IMR-90 (cell line): ENCODE measurements around the gene HENMT1. TPM values are rescaled to one million over a fixed set of nuclear protein-coding genes. Genes with fewer than 3 reads are reported as not detected.

Experiments used
- ATAC-seq: fragments of 200-7000 bp; cut with Tn5 transposase; 2 replicates; pipeline ENCODE4 v1.9.1; 2020; ENCODE audit warnings: low read depth, mild to moderate bottlenecking, moderate library complexity
- BruUV-seq: library from RNA; stranded (reverse); fragments of 400-500 nt; replicated peaks from 2 replicates; lab custom pipeline; 2021; lab: Mats Ljungman, UMichigan
- CTCF ChIA-PET: fragments of 300-600 bp; formaldehyde crosslinking; extraction: SDS; loops from one replicate; lab custom pipeline; 2021; ENCODE audit warnings: antibody characterized with exemption; lab: Yijun Ruan, JAX
- POLR2A ChIA-PET: fragments of 300-600 bp; sonication (Branson Sonifier 250); formaldehyde crosslinking; loops from one replicate; lab custom pipeline; 2022; ENCODE audit warnings: antibody characterized with exemption; ENCODE audit not compliant: unreplicated experiment; lab: Charles Lee
- DNase-seq: peaks from one replicate; pipeline ENCODE4 v3.0.0; 2013
- H2AFZ ChIP-seq: replicated peaks from 2 replicates; pipeline ENCODE3; 2013; ENCODE audit warnings: low read length, mild to moderate bottlenecking; ENCODE audit not compliant: poor library complexity
- H2AK5ac ChIP-seq: 2 replicates; pipeline ENCODE4 v1.6.1; 2013; ENCODE audit warnings: low read depth, low read length, inconsistent platforms
- H2AK9ac ChIP-seq: replicated peaks from 2 replicates; pipeline ENCODE3; 2013; ENCODE audit warnings: mild to moderate bottlenecking, low read depth, low read length, moderate library complexity; ENCODE audit not compliant: poor library complexity
- H2BK120ac ChIP-seq: 2 replicates; pipeline ENCODE4 v1.6.1; 2013; ENCODE audit warnings: low read depth, low read length, inconsistent platforms
- H2BK15ac ChIP-seq: 3 replicates; pipeline ENCODE4 v1.6.1; 2013; ENCODE audit warnings: low read depth, low read length, inconsistent platforms
- H2BK20ac ChIP-seq: 2 replicates; pipeline ENCODE4 v1.6.1; 2013; ENCODE audit warnings: low read depth, mild to moderate bottlenecking, inconsistent platforms, low read length, moderate library complexity
- H2BK5ac ChIP-seq: 2 replicates; pipeline ENCODE4 v1.6.1; 2013; ENCODE audit warnings: mild to moderate bottlenecking, low read depth, low read length, inconsistent platforms; ENCODE audit not compliant: poor library complexity, severe bottlenecking
- H3K14ac ChIP-seq: replicated peaks from 2 replicates; pipeline ENCODE4 v1.6.1; 2013; ENCODE audit warnings: low read depth, low read length, inconsistent platforms
- H3K18ac ChIP-seq: 2 replicates; pipeline ENCODE4 v1.6.1; 2013; ENCODE audit warnings: low read depth, low read length, control low read depth
- H3K23ac ChIP-seq: 2 replicates; pipeline ENCODE4 v1.6.1; 2013; ENCODE audit warnings: low read depth, low read length, inconsistent platforms
- H3K27ac ChIP-seq: 2 replicates; pipeline ENCODE4 v1.5.1; 2013; ENCODE audit warnings: mild to moderate bottlenecking, control low read depth, low read length; ENCODE audit not compliant: insufficient read depth
- H3K27me3 ChIP-seq: 2 replicates; pipeline ENCODE4 v1.6.1; 2013; ENCODE audit warnings: low read length; ENCODE audit not compliant: control insufficient read depth, insufficient read depth
- H3K36me3 ChIP-seq: 2 replicates; pipeline ENCODE4 v1.6.1; 2013; ENCODE audit warnings: low read length, mixed read lengths; ENCODE audit not compliant: control insufficient read depth, insufficient read depth
- H3K4ac ChIP-seq: 2 replicates; pipeline ENCODE4 v1.6.1; 2013; ENCODE audit warnings: low read depth, low read length, inconsistent platforms
- H3K4me1 ChIP-seq: 2 replicates; pipeline ENCODE4 v1.6.1; 2013; ENCODE audit warnings: low read length, mixed read lengths; ENCODE audit not compliant: control insufficient read depth, insufficient read depth
- H3K4me2 ChIP-seq: 2 replicates; pipeline ENCODE4 v1.6.1; 2013; ENCODE audit warnings: low read depth, mild to moderate bottlenecking, control low read depth, low read length, moderate library complexity
- H3K4me3 ChIP-seq: 2 replicates; pipeline ENCODE4 v1.5.1; 2013; ENCODE audit warnings: low read depth, mild to moderate bottlenecking, control low read depth, low read length, moderate library complexity; ENCODE audit not compliant: insufficient read depth
- H3K56ac ChIP-seq: 2 replicates; pipeline ENCODE4 v1.6.1; 2013; ENCODE audit warnings: low read length, inconsistent platforms; ENCODE audit not compliant: insufficient read depth; ENCODE audit errors: extremely low read depth
- H3K79me1 ChIP-seq, 2 experiments: 2 replicates each; pipeline ENCODE4 v1.6.1; 2013; ENCODE audit warnings: low read length in 2 of 2, inconsistent platforms in 1 of 2, low read depth in 1 of 2
- H3K9ac ChIP-seq: 2 replicates; pipeline ENCODE4 v1.6.1; 2013; ENCODE audit warnings: low read depth, low read length, control low read depth
- H3K9me1 ChIP-seq: 2 replicates; pipeline ENCODE4 v1.6.1; 2013; ENCODE audit warnings: low read length, inconsistent platforms; ENCODE audit not compliant: insufficient read depth
- H3K9me3 ChIP-seq: 2 replicates; pipeline ENCODE4 v1.6.1; 2013; ENCODE audit warnings: low read length; ENCODE audit not compliant: control insufficient read depth, insufficient read depth
- H4K20me1 ChIP-seq: 2 replicates; pipeline ENCODE4 v1.6.1; 2013; ENCODE audit warnings: low read length, inconsistent platforms; ENCODE audit not compliant: insufficient read depth
- H4K5ac ChIP-seq: 2 replicates; pipeline ENCODE4 v1.6.1; 2013; ENCODE audit warnings: mild to moderate bottlenecking, low read depth, low read length, control low read depth
- H4K8ac ChIP-seq, 2 experiments: 2 replicates each; pipeline ENCODE4 v1.6.1; 2013; ENCODE audit warnings: low read depth in 2 of 2, low read length in 2 of 2, control low read depth in 1 of 2, inconsistent platforms in 1 of 2
- H4K91ac ChIP-seq: 2 replicates; pipeline ENCODE4 v1.6.1; 2013; ENCODE audit warnings: low read depth, low read length, inconsistent platforms; ENCODE audit not compliant: insufficient read depth
- BHLHE40 ChIP-seq: fragments of 150-350 bp; IDR thresholded peaks from 2 replicates; pipeline ENCODE4 v1.6.1; 2016; ENCODE audit warnings: mild to moderate bottlenecking, low read depth, low read length
- CEBPB ChIP-seq: IDR thresholded peaks from 2 replicates; pipeline ENCODE4 v1.6.1; 2012; ENCODE audit warnings: low read depth, low read length, improper control_type of control experiment
- CHD1 ChIP-seq: IDR thresholded peaks from 2 replicates; pipeline ENCODE4 v1.6.1; 2012; ENCODE audit warnings: low read depth, low read length, improper control_type of control experiment
- FOS ChIP-seq: fragments of 150-350 bp; IDR thresholded peaks from 2 replicates; pipeline ENCODE4 v1.6.1; 2016; ENCODE audit warnings: low read depth, low read length
- MAFK ChIP-seq: IDR thresholded peaks from 2 replicates; pipeline ENCODE4 v1.6.1; 2012; ENCODE audit warnings: low read depth, low read length, improper control_type of control experiment
- MAZ ChIP-seq: IDR thresholded peaks from 2 replicates; pipeline ENCODE4 v1.6.1; 2012; ENCODE audit warnings: low read depth, mild to moderate bottlenecking, low read length, improper control_type of control experiment, moderate library complexity, borderline replicate concordance
- MXI1 ChIP-seq: IDR thresholded peaks from 2 replicates; pipeline ENCODE4 v1.6.1; 2012; ENCODE audit warnings: low read depth, mild to moderate bottlenecking, low read length, moderate library complexity, borderline replicate concordance
- NFE2L2 ChIP-seq: fragments of 150-350 bp; IDR thresholded peaks from 2 replicates; pipeline ENCODE4 v1.6.1; 2016; ENCODE audit warnings: low read depth, mild to moderate bottlenecking, low read length
- POLR2A ChIP-seq: IDR thresholded peaks from 2 replicates; pipeline ENCODE4 v1.6.1; 2012; ENCODE audit warnings: mild to moderate bottlenecking, low read depth, low read length
- RCOR1 ChIP-seq: IDR thresholded peaks from 2 replicates; pipeline ENCODE4 v1.6.1; 2012; ENCODE audit warnings: mild to moderate bottlenecking, low read length, improper control_type of control experiment; ENCODE audit not compliant: insufficient replicate concordance
- RFX5 ChIP-seq: IDR thresholded peaks from 2 replicates; pipeline ENCODE4 v1.8.0; 2012; ENCODE audit warnings: low read depth, mild to moderate bottlenecking, low read length, moderate library complexity
- SMC3 ChIP-seq: fragments of 150-350 bp; IDR thresholded peaks from 2 replicates; pipeline ENCODE4 v1.6.1; 2016; ENCODE audit warnings: low read depth, mild to moderate bottlenecking, antibody characterized with exemption, low read length, moderate library complexity
- WGBS, 2 experiments: methylation state at CpG; one replicate each; pipeline versions ENCODE4 v1.1.5 to v1.1.7; 2013; ENCODE audit warnings: missing lambda C conversion rate in 2 of 2; ENCODE audit not compliant: insufficient read length in 1 of 2; ENCODE audit errors: extremely low coverage in 2 of 2; 5-methylcytosine and 5-hydroxymethylcytosine counted together
- dilution Hi-C: fragments of 300-500 bp; cut with HindIII; formaldehyde crosslinking; loops from one replicate; pipeline ENCODE4 v1.14.3; 2018; ENCODE audit warnings: low sequenced_read_pairs; ENCODE audit not compliant: unreplicated experiment
- in situ Hi-C: fragments of 300-500 bp; cut with MboI; formaldehyde crosslinking; loops from 3 replicates; pipeline ENCODE4 v1.14.3; 2019; ENCODE audit warnings: low sequenced_read_pairs, inconsistent platforms, mixed read lengths
- intact Hi-C: fragments of 100-400 bp; cut with micrococcal nuclease; formaldehyde crosslinking; loops from 2 replicates; pipeline ENCODE4 v1.10.0; 2022
- polyA plus RNA-seq, 3 experiments: library from polyadenylated mRNA; depleted of rRNA; stranded (reverse); fragments of >200 nt; gene quantifications; 2 replicates each; pipeline ENCODE4 v1.2.3, GENCODE V29; 2012; ENCODE audit warnings: low replicate concordance in 1 of 3
- total RNA-seq: library from RNA; depleted of rRNA; stranded (reverse); fragments of >200 nt; gene quantifications from 2 replicates; pipeline ENCODE4 v1.2.3, GENCODE V29; 2012
- TF ChIP-seq, protein P1 (sequence below): conservative IDR thresholded peaks from 2 replicates; pipeline ENCODE4 v1.5.1; 2012; ENCODE audit warnings: mild to moderate bottlenecking, low read depth, low read length, improper control_type of control experiment
- TF ChIP-seq, protein P2 (sequence below): fragments of 150-350 bp; IDR thresholded peaks from 2 replicates; pipeline ENCODE4 v1.6.1; 2017; ENCODE audit warnings: mild to moderate bottlenecking, antibody characterized with exemption, low read length, low read depth
- TF ChIP-seq, protein P3 (sequence below): fragments of 150-350 bp; IDR thresholded peaks from 2 replicates; pipeline ENCODE4 v1.6.1; 2016; ENCODE audit warnings: low read depth, mild to moderate bottlenecking, low read length, moderate library complexity, borderline replicate concordance

The HENMT1 gene
- total and polyA plus RNA-seq, 2 of the 4 experiments (the other 2 are of a cell fraction): 0.54 to 0.67 TPM

DNA sequence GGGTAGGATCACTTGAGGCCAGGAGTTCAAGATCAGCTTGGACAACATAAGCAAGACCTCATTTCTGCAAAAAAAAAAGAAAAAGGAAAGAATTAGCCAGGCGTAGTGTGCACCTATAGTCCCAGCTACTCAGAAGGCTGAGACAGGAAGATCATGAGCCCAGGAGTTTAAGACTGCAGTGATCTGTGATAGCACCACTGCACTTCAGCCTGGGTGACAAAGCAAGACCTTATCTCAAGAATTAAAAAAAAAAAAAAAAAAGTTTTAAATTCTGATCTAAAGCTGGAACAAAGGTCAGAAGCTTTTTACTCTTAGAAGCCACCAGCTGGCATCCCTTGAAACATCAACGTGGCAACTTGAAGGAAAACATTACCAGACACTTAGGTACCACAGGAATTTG lies 45.3 kb downstream of the HENMT1 start:
- no peak overlapping the region for H3K18ac ChIP-seq
- no peak overlapping the region for H2BK120ac ChIP-seq
- no peaks in the 10 kb centered on the region for H3K9me3 ChIP-seq
- no peak overlapping the region for H4K8ac ChIP-seq
- H3K9ac ChIP-seq: no peak overlapping the region
- 0 out of 2 replicates have a peak, but pooled peaks cover 1% of the 10 kb centered on the region for H3K36me3 ChIP-seq
- H3K23ac ChIP-seq: no peak overlapping the region
- WGBS, 2 experiments: no CpG with 5 or more reads among the region's 2 CpGs
- in situ Hi-C loops (no loop called here), intact Hi-C loops (no loop called here), dilution Hi-C loops (no loop called here)
- no peak for TF ChIP-seq CEBPB
- TF ChIP-seq, protein P1, sequence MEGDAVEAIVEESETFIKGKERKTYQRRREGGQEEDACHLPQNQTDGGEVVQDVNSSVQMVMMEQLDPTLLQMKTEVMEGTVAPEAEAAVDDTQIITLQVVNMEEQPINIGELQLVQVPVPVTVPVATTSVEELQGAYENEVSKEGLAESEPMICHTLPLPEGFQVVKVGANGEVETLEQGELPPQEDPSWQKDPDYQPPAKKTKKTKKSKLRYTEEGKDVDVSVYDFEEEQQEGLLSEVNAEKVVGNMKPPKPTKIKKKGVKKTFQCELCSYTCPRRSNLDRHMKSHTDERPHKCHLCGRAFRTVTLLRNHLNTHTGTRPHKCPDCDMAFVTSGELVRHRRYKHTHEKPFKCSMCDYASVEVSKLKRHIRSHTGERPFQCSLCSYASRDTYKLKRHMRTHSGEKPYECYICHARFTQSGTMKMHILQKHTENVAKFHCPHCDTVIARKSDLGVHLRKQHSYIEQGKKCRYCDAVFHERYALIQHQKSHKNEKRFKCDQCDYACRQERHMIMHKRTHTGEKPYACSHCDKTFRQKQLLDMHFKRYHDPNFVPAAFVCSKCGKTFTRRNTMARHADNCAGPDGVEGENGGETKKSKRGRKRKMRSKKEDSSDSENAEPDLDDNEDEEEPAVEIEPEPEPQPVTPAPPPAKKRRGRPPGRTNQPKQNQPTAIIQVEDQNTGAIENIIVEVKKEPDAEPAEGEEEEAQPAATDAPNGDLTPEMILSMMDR: no peak
- no peak for TF ChIP-seq NFE2L2
- TF ChIP-seq POLR2A: no peak
- TF ChIP-seq, protein P2, sequence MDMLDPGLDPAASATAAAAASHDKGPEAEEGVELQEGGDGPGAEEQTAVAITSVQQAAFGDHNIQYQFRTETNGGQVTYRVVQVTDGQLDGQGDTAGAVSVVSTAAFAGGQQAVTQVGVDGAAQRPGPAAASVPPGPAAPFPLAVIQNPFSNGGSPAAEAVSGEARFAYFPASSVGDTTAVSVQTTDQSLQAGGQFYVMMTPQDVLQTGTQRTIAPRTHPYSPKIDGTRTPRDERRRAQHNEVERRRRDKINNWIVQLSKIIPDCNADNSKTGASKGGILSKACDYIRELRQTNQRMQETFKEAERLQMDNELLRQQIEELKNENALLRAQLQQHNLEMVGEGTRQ: no peak
- no peak for TF ChIP-seq RCOR1
- TF ChIP-seq RFX5: no peak
- no peak for TF ChIP-seq FOS
- no peak for TF ChIP-seq SMC3
- no peak for TF ChIP-seq MAFK
- no peak for TF ChIP-seq CHD1
- no peak for TF ChIP-seq MAZ
- TF ChIP-seq, protein P3, sequence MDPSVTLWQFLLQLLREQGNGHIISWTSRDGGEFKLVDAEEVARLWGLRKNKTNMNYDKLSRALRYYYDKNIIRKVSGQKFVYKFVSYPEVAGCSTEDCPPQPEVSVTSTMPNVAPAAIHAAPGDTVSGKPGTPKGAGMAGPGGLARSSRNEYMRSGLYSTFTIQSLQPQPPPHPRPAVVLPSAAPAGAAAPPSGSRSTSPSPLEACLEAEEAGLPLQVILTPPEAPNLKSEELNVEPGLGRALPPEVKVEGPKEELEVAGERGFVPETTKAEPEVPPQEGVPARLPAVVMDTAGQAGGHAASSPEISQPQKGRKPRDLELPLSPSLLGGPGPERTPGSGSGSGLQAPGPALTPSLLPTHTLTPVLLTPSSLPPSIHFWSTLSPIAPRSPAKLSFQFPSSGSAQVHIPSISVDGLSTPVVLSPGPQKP: no peak
- TF ChIP-seq MXI1: no peak
- no peak for TF ChIP-seq BHLHE40
- H2BK15ac ChIP-seq: no peak overlapping the region
- no peak overlapping the region for H4K91ac ChIP-seq
- H3K79me1 ChIP-seq: no peaks in the 10 kb centered on the region
- H2AK9ac ChIP-seq: no peak overlapping the region
- H3K9me1 ChIP-seq: no peaks in the 10 kb centered on the region
- no peak overlapping the region for H3K4me2 ChIP-seq
- H3K4ac ChIP-seq: no peak overlapping the region
- H3K27ac ChIP-seq: no peak overlapping the region
- H3K4me3 ChIP-seq: no peak overlapping the region
- POLR2A ChIA-PET: no interaction called here
- no peaks in the 10 kb centered on the region for H3K4me1 ChIP-seq
- CTCF ChIA-PET: interaction anchor here (0.6 to 0.7 kb wide), 2 partner anchors 18 to 42 kb away, joined by 3 read pairs; no protein-coding TSS in a partner anchor
- H2BK20ac ChIP-seq: no peak overlapping the region
- H2AFZ ChIP-seq: no peak overlapping the region
- no peak overlapping the region for H3K14ac ChIP-seq
- BruUV-seq: no TSS peak
- H3K56ac ChIP-seq: no peak overlapping the region
- no peaks in the 10 kb centered on the region for H3K27me3 ChIP-seq
- no peaks in the 10 kb centered on the region for H4K20me1 ChIP-seq
- DNase-seq (no peak), ATAC-seq (no peak)
- H4K5ac ChIP-seq: no peak overlapping the region
- no peak overlapping the region for H2AK5ac ChIP-seq
- no peak overlapping the region for H2BK5ac ChIP-seq
